Endothelial cell of umbilical vein (primary cell): ENCODE data around the gene ATAD2B. TPM values are rescaled to one million over a fixed set of nuclear protein-coding genes. Genes with fewer than 3 reads are reported as not detected.

Experiments
- BruUV-seq: library from RNA; stranded (reverse); fragments of 400-500 nt; replicated peaks from 2 replicates; lab custom pipeline; 2021; lab: Mats Ljungman, UMichigan
- CTCF ChIA-PET: fragments of 300-600, 350-600 bp; sonication (Branson Sonifier 250); formaldehyde crosslinking; loops from one replicate; lab custom pipeline; 2021; ENCODE audit warnings: antibody characterized with exemption, inconsistent platforms; lab: Charles Lee
- POLR2A ChIA-PET: fragments of 300-600, 350-600 bp; sonication (Branson Sonifier 250); formaldehyde crosslinking; loops from one replicate; lab custom pipeline; 2021; ENCODE audit warnings: antibody characterized with exemption, inconsistent platforms; lab: Charles Lee
- DNase-seq: peaks from one replicate; pipeline ENCODE4 v3.0.0-alpha.2; 2011; ENCODE audit warnings: low read depth, low spot score
- FAIRE-seq: peaks from 2 replicates; lab custom pipeline; 2011; peaks lifted over from hg19 to GRCh38; lab: Jason Lieb, UNC
- H2AFZ ChIP-seq: 2 replicates; pipeline ENCODE4 v1.6.0; 2012; ENCODE audit warnings: low read depth, low read length, control low read depth, inconsistent platforms
- H3K27ac ChIP-seq: 2 replicates; pipeline ENCODE4 v1.5.1; 2011; ENCODE audit warnings: low read depth, mild to moderate bottlenecking, control low read depth, low read length, moderate library complexity; ENCODE audit not compliant: insufficient read depth
- H3K27me3 ChIP-seq, 2 experiments: 2 replicates each; pipeline versions ENCODE4 v1.6.0 to v1.6.1; 2011; ENCODE audit warnings: low read length in 2 of 2, mixed read lengths in 1 of 2; ENCODE audit not compliant: control insufficient read depth in 2 of 2, insufficient read depth in 2 of 2
- H3K36me3 ChIP-seq, 2 experiments: 2 replicates in 1 of 2; 3 replicates in 1 of 2; pipeline ENCODE4 v1.5.1; 2011; ENCODE audit warnings: low read length in 2 of 2, mild to moderate bottlenecking in 1 of 2, moderate library complexity in 1 of 2; ENCODE audit not compliant: control insufficient read depth in 2 of 2, insufficient read depth in 2 of 2; ENCODE audit errors: extremely low read depth in 1 of 2
- H3K4me1 ChIP-seq: 3 replicates; pipeline ENCODE4 v1.5.1; 2011; ENCODE audit warnings: mild to moderate bottlenecking, low read length; ENCODE audit not compliant: control insufficient read depth, insufficient read depth; ENCODE audit errors: extremely low read depth
- H3K4me2 ChIP-seq: 2 replicates; pipeline ENCODE4 v1.6.1; 2011; ENCODE audit warnings: low read length, control low read depth, mixed read lengths; ENCODE audit not compliant: insufficient read depth
- H3K4me3 ChIP-seq, 3 experiments: fragments of 200-600 bp in 1 of 3; sonication (generic), shearing (Covaris generic) in 1 of 3; replicated peaks in 1 of 3; 2 replicates each; pipeline ENCODE4 v1.5.1; 2011 to 2016; ENCODE audit warnings: control low read depth in 3 of 3, low read length in 3 of 3, mild to moderate bottlenecking in 2 of 3, inconsistent platforms in 1 of 3, low read depth in 1 of 3, moderate library complexity in 1 of 3; ENCODE audit not compliant: insufficient read depth in 1 of 3
- H3K79me2 ChIP-seq: 2 replicates; pipeline ENCODE4 v1.6.0; 2012; ENCODE audit warnings: low read length, inconsistent platforms; ENCODE audit not compliant: control insufficient read depth, insufficient read depth
- H3K9ac ChIP-seq: replicated peaks from 2 replicates; pipeline ENCODE3; 2011; ENCODE audit warnings: low read length, control low read depth; ENCODE audit not compliant: insufficient read depth; ENCODE audit errors: extremely low read depth
- H3K9me1 ChIP-seq: replicated peaks from 3 replicates; pipeline ENCODE4 v1.6.0; 2011; ENCODE audit warnings: mild to moderate bottlenecking, low read length; ENCODE audit not compliant: control insufficient read depth, insufficient read depth; ENCODE audit errors: extremely low read depth
- H3K9me3 ChIP-seq: replicated peaks from 2 replicates; pipeline ENCODE4 v1.5.1; 2012; ENCODE audit warnings: low read length, inconsistent platforms; ENCODE audit not compliant: control insufficient read depth, insufficient read depth
- H4K20me1 ChIP-seq: replicated peaks from 2 replicates; pipeline ENCODE3; 2011; ENCODE audit warnings: mild to moderate bottlenecking, low read length; ENCODE audit not compliant: control insufficient read depth, insufficient read depth; ENCODE audit errors: extremely low read depth
- EZH2 ChIP-seq: IDR thresholded peaks from 2 replicates; pipeline ENCODE4 v1.6.1; 2012; ENCODE audit warnings: borderline replicate concordance, low read depth, mild to moderate bottlenecking, moderate library complexity, low read length, inconsistent platforms; ENCODE audit not compliant: severe bottlenecking
- GATA2 ChIP-seq: IDR thresholded peaks from 2 replicates; pipeline ENCODE4 v1.7.0; 2011; ENCODE audit warnings: low read depth, mild to moderate bottlenecking, moderate library complexity, mixed read lengths, low read length; ENCODE audit not compliant: insufficient read length, insufficient read depth
- JUN ChIP-seq: IDR thresholded peaks from 2 replicates; pipeline ENCODE4 v1.6.1; 2011; ENCODE audit warnings: borderline replicate concordance, low read depth; ENCODE audit not compliant: insufficient read length, insufficient read depth
- POLR2A ChIP-seq: IDR thresholded peaks from 2 replicates; pipeline ENCODE4 v1.6.1; 2012; ENCODE audit warnings: low read depth, mild to moderate bottlenecking, control low read depth, low read length
- POLR2AphosphoS5 ChIP-seq: IDR thresholded peaks from 2 replicates; pipeline ENCODE4 v1.6.1; 2012; ENCODE audit warnings: low read depth, mild to moderate bottlenecking, control low read depth, low read length, moderate library complexity; ENCODE audit not compliant: insufficient read depth
- dilution Hi-C: fragments of 300-500 bp; cut with MboI; formaldehyde crosslinking; loops from one replicate; pipeline ENCODE4 v1.15.0; 2019; ENCODE audit warnings: low sequenced_read_pairs; ENCODE audit not compliant: extremely low pct_ligation_motif_present
- intact Hi-C: fragments of 100-400 bp; cut with micrococcal nuclease; formaldehyde crosslinking; loops from one replicate; pipeline ENCODE4 v1.10.0; 2022
- polyA plus RNA-seq, 4 experiments: library from polyadenylated mRNA; depleted of rRNA in 3 of 4; stranded (reverse) in 3 of 4; unstranded in 1 of 4; fragments of >200 nt; gene quantifications; 2 replicates each; pipeline versions ENCODE4 v1.2.1 to v1.2.3, GENCODE V29; 2011 to 2012; ENCODE audit warnings: missing spikeins in 1 of 4
- total RNA-seq: library from RNA; stranded (reverse); gene quantifications from 2 replicates; pipeline ENCODE4 v1.2.3, GENCODE V29; 2021
- TF ChIP-seq, protein P1 (sequence below), 2 donors: IDR thresholded peaks; 1 replicate in 1 of 2; 2 replicates in 1 of 2; pipeline ENCODE4 v1.5.1; 2011; ENCODE audit warnings: low read length in 2 of 2, mild to moderate bottlenecking in 2 of 2, moderate library complexity in 2 of 2, control low read depth in 1 of 2, inconsistent platforms in 1 of 2, low read depth in 1 of 2; ENCODE audit not compliant: insufficient read depth in 1 of 2; ENCODE audit errors: extremely low read depth in 1 of 2

ATAD2B gene
- total and polyA plus RNA-seq, 2 donors (not counting 3 experiments of a cell fraction or from before 2014, with no cell fraction given): 2.5 to 19.1 TPM

DNA sequence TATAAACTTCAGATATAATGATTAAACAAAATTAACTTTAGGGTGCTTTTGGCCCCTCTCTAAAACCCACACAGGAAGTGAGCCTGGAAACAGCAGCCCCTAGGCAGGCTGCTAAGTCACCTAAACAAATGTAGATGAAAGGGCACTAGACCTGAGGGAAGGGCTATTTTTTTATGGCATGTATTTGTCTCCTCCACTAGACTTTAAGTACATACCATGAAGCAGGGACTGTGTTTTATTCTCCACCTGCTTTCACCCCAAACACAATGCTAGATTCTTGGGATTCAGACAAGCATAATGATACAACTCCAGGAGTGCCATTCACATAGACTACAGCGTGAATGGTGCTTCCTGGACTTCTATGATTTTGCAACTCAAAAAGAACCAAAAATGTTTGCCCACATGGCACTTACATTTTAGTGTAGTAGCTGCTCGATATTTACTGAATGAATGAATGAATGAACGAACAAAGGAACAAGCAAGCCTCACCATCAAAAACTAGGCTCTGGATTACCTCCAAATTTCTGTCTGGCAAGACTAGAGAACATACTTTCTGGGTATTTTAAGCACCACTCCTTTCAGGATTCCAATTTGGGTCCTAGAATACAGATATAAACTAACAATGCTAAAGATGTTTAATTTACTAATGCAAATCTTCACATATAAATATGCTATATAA lies 10.1 kb downstream of the ATAD2B start:
- no peak overlapping the region for H2AFZ ChIP-seq
- no peaks in the 10 kb centered on the region for H3K4me1 ChIP-seq
- peaks cover 10% of the 10 kb centered on the region for H4K20me1 ChIP-seq
- intact Hi-C loops: no loop called here
- dilution Hi-C loops: no loop called here
- no peaks in the 10 kb centered on the region for H3K27me3 ChIP-seq
- H3K27ac ChIP-seq: no peak overlapping the region
- TF ChIP-seq GATA2 (no peak), JUN (no peak), EZH2 (no peak), POLR2A (no peak), POLR2AphosphoS5 (no peak)
- TF ChIP-seq, protein P1, sequence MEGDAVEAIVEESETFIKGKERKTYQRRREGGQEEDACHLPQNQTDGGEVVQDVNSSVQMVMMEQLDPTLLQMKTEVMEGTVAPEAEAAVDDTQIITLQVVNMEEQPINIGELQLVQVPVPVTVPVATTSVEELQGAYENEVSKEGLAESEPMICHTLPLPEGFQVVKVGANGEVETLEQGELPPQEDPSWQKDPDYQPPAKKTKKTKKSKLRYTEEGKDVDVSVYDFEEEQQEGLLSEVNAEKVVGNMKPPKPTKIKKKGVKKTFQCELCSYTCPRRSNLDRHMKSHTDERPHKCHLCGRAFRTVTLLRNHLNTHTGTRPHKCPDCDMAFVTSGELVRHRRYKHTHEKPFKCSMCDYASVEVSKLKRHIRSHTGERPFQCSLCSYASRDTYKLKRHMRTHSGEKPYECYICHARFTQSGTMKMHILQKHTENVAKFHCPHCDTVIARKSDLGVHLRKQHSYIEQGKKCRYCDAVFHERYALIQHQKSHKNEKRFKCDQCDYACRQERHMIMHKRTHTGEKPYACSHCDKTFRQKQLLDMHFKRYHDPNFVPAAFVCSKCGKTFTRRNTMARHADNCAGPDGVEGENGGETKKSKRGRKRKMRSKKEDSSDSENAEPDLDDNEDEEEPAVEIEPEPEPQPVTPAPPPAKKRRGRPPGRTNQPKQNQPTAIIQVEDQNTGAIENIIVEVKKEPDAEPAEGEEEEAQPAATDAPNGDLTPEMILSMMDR (IDR thresholded peaks at IDR 0.05; ENCODE audit: extremely low read depth in 1 of 2, insufficient read depth in 1 of 2, low read depth in 1 of 2, low read length in 2 of 2): no peak
- H3K9me3 ChIP-seq: no peaks in the 10 kb centered on the region
- H3K9ac ChIP-seq: no peak overlapping the region
- no peaks in the 10 kb centered on the region for H3K36me3 ChIP-seq
- H3K4me2 ChIP-seq: no peak overlapping the region
- no peaks in the 10 kb centered on the region for H3K9me1 ChIP-seq
- no peak overlapping the region for H3K4me3 ChIP-seq
- BruUV-seq: no TSS peak
- no peak for DNase-seq
- ChIA-PET POLR2A (no interaction called here), CTCF (no interaction called here)
- no peak for FAIRE-seq
- peaks cover 69% of the 10 kb centered on the region for H3K79me2 ChIP-seq
